GM19455 (cell line): Measurements from ENCODE around the gene KIF1A.

Experiments
- ATAC-seq: cut with Tn5 transposase; IDR thresholded peaks from one replicate; pipeline ENCODE4 v1.9.1; 2021; ENCODE audit not compliant: unreplicated experiment

Gene KIF1A, protein sequence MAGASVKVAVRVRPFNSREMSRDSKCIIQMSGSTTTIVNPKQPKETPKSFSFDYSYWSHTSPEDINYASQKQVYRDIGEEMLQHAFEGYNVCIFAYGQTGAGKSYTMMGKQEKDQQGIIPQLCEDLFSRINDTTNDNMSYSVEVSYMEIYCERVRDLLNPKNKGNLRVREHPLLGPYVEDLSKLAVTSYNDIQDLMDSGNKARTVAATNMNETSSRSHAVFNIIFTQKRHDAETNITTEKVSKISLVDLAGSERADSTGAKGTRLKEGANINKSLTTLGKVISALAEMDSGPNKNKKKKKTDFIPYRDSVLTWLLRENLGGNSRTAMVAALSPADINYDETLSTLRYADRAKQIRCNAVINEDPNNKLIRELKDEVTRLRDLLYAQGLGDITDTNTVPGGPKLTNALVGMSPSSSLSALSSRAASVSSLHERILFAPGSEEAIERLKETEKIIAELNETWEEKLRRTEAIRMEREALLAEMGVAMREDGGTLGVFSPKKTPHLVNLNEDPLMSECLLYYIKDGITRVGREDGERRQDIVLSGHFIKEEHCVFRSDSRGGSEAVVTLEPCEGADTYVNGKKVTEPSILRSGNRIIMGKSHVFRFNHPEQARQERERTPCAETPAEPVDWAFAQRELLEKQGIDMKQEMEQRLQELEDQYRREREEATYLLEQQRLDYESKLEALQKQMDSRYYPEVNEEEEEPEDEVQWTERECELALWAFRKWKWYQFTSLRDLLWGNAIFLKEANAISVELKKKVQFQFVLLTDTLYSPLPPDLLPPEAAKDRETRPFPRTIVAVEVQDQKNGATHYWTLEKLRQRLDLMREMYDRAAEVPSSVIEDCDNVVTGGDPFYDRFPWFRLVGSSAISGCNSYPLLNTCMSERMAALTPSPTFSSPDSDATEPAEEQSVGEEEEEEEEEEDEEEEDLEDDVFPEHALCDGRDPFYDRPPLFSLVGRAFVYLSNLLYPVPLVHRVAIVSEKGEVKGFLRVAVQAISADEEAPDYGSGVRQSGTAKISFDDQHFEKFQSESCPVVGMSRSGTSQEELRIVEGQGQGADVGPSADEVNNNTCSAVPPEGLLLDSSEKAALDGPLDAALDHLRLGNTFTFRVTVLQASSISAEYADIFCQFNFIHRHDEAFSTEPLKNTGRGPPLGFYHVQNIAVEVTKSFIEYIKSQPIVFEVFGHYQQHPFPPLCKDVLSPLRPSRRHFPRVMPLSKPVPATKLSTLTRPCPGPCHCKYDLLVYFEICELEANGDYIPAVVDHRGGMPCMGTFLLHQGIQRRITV (N-terminal part only)

DNA sequence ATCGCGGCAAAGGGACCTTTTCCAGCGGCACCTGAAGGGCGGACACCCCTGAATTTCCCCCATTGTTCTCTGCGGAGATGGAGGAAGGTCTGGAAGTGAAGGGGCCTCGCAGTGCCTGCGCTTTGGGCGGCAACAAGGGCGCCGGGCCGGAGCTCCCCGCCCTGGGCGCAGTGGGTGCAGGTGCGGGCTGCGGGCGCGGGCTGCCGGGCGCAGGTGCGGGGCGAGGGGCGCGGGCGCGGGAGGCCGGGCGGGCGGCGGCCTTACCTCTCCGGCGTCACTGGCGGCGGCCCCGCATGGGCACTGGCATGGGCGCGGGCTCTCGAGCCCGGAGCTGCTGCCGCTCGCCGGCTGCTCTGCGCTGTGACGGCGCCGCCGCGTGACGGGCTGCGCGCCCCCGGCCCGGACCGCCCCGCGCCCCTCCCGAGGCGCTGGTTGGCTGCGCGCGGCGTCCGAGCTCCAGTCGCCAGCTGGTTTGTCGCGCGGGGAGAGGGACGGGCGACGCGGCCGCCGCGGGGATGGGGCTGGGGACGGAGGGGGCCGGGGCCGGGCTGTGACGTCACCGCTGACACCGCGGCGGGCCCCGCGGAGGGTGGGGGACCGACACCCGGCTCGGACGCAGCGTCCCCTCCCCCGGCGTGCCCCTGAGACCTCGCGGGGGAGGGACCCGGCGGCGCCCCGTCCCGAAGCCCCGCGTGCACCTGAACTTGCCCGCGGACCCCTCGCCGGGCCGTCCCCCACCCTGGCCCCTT lies at the start of gene KIF1A:
Gene KIF1A, minus strand, starts transcription at position 362 of the 749 bp plus-strand sequence. CDS start 22,467 bp downstream, outside the sequence.
- ATAC-seq: no peak

DNA sequence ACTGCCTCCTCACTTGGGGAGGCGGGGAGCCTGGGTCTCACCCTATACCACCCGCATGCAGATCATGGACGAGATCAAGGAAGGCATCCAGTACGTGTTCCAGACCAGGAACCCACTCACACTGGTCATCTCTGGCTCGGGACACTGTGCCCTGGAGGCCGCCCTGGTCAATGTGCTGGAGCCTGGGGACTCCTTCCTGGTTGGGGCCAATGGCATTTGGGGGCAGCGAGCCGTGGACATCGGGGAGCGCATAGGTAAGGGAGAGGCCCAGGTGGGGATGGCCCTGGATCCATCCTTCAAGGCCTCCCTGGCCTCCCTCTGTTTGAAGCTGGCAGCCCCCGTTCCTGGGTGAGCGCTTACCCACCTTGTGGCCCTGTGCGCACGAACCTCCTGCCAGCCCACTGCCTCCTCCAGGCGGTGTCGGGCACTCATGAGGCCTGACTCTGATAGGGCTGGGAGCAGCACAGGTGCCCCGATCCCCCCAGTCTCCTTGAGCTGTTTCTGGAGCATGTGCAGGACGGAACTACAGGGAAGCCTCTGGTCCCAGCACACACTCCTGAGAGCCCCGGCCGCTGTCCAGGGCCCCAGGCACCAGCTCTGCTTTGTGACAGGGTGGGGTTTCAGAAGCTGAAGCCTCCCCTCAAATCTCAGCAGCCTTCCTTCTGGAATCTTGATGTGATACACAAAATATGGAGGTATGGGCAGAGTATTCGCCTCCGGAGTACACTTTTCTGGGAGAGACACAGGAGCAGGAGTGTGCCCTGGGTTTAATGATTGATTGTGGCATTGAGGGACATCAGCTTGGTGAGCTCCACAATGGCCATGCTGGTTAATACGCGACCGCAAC lies 49.3 kb upstream of the KIF1A start:
- no peak for ATAC-seq

GRCh38 chr2:240868286-240869108 lies 48.5 kb upstream of the KIF1A start, which contains the start of gene AGXT:
Gene AGXT (plus strand): TSS chr2:240868824. CDS start chr2:240868866, 42 bp downstream.
- ATAC-seq: no peak

DNA sequence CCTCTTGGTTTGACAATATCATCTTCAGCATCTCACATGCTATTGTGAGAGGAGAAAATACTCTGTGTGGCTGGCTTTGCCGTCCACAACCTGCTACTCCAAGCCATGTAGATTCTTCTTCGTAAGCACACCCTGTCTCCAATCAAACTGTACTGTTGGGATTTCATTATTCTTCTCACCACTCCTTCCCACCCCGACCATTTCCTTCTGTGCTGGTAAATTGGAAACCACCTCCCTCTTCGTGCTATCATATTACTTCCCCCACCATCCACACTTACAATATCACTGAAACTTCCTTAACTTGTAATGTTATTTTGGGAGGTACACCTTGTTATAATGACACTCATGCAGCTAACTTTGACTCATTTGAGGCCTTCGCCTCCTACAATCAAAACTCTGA lies 45.4 kb upstream of the KIF1A start:
- no peak for ATAC-seq

- ATAC-seq: no peak
Measured at GRCh38 chr2:240864475-240864874, 44.5 kb upstream of the KIF1A start.

GRCh38 chr2:240861547-240861946 lies 41.5 kb upstream of the KIF1A start:
- ATAC-seq: no peak

GRCh38 chr2:240858871-240859270 lies 38.9 kb upstream of the KIF1A start:
- no peak for ATAC-seq

- ATAC-seq: no peak
Measured at GRCh38 chr2:240858321-240858720, 38.3 kb upstream of the KIF1A start.

DNA sequence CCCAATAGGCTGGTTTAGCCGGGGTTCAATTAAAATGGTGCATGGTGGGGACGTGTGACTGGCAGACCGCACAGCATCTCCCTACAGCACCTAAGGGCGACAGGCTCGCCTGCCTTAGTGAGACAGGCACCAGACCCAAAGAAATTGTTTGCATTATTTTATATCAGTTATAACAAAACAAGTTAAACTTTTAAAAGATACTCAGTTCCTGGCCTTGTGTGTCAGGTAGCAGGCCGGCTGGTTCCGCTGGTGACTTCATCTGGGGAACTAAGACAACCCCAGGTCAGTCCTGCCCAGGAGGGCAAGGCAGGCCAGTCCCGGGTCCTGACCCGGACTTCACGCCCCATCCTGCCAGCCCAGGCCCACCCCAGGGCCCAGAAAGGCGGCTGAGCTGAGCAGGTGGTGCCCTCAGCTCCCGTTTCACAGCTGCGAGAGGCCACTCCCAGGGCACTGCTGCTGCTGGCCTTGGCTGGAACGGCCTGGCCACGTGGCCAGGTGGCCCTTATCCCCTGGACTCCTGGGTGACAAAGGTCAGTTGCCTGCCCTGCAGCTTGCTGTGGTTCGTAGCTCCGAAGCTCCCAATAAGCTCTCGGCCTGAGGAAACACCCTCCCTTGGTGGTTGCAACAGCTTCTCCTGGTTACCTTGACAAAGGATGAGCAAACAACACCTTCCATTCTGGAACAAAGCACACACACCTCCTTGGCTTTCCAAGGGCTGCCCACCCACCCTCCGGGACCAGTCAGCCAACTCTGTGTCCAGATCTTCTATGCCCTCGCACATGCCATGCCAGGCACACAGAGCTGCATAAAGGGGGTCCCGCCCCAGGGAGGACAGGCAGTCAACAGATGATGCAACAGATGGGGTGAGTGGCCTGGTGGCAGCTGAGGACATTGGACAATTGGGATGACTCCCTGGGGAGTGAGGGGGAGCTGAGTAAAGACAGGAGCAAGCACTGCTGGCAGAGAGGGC lies 37.3 kb upstream of the KIF1A start:
- no peak for ATAC-seq

DNA sequence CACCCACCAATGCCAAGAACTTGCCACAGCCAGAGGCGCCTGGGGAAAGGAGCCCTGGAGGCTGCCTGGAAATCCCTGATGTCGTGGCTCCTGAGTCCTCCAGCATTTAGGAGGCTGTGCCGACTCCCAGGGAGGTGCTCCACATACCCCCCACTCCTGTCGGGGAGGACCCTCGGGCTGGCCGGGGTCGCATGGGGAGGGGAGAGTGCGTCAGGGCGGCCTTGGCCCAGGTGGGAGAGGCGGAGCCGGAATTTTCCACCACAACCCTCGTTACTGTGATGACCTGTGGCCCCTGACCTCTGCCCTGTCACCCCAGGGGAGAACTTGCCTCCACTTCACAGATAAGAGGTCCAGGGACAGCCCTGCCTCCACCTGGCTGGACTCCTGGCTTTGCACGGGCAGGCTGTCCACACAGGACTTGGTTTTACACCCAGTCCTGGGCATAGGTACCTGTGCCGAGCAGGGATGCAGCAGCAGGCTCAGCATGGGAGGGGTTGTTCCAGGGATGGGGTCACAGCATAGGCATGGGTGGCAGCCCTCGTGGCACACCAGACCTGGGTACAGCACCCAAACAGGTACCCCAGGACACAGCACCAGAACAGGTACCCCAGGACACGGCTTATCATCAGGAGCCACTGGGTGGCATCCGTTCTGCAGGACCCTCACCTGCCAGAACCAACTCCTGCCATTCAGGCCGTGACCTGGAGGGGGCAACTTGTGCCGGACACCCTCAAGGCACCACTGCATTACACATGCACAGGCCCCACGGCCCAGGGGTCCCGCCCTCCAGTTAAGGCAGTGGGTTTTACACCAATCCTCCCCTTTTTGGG lies 36.3 kb upstream of the KIF1A start:
- ATAC-seq: no peak

- ATAC-seq: no peak
Measured at GRCh38 chr2:240855670-240856069, 35.7 kb upstream of the KIF1A start.

DNA sequence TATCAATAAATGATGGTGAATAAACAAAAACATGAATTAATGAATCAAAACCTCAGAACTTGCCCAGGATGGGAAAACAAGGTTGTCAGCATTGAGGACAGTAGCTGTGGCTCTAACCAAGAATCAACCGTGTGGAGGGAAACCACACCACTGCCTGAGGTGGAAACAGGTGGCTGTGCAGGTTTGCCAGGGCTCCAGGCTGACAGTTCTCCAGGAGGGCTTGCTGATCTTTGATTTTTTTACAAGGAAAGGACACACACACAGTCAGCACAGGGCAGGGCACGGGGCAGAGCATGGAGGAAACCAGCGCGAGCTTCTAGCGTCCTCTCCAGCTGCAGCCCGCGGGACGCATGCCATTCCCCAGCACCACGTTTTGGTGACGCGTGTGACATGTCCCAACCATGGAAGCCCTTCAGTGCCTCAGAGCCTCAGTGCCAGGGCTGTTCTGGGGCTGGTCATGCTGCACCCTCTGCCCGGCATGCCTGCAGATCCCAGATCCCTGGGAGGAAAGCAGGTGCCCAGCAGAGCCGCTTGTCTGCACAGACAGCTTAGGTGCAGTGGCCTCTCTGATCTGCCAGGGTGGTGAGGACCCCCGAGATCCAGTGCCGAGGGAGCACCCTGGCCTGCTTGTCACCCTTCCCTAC lies 32.8 kb upstream of the KIF1A start:
- no peak for ATAC-seq

DNA sequence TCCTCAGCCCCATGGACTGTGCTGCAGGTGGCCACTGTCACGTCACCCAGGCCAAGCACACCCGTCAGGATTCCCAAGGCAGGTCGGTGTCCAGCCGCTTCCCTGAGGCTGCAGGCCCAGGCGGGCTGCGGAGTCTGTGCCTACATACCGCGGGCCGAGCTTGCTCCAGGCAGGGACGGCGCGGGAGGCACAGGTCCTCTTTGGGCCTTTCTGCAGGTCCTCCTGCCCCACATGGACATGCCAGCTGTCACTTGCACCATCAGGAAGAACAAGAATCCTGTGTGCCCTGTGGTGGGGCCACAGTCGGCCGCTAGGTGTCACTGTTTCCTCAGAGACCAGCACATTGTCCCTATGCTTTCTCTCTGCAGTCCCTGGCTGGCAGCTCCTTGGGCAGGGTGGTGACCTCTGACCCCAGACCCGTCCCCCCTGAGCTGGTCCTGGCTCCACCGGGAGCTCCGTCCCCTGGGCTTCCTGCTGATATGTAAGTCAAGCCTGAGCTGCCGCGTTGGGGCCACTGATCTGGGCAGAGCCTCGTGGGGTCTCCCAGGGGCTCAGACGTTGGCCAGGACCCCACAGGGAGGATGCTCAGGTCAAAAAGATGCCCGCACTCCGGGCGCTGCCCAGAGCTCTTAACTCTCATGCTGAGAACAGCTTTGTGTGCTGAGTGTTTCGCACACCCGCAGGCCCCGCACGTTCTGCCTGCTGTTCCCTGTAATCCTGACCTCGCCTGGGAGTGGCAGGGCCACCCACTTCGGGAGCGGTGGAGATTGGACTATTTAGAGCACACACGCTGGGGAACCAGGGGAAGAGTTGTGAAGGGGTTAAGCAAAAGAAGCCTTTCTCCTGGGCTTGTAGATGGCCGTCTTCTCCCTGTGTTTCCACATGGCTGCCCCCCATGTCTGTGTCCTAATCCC lies 31.3 kb upstream of the KIF1A start:
- ATAC-seq: no peak

DNA sequence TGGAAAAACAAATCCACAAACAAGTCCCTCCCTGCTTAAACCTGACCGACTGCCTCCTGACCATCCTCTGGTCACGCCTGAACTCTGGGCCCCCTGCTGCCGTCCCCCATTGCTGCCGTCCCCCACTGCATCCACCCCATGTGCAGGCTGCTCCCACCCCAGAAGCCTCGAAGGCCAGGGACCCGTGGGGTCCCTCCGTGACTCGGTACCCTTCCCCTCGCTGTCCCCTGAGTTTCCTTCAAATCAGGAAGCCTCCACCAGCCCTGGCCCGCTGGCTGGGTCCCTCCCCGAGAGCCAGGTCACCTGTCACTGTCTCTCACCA lies 30.7 kb upstream of the KIF1A start:
- ATAC-seq: no peak

- no peak for ATAC-seq
Measured at GRCh38 chr2:240850026-240850425, 30.0 kb upstream of the KIF1A start.
